Rectal smooth muscle tissue (tissue), 1 donor: Measurements from ENCODE around the gene KCNG2.
"Not testable (repeated sequence)": the region's sequence is repeated elsewhere in the genome, so short reads cannot be mapped to it uniquely, and the experiment has no call there.

Experiments
- H3K27ac ChIP-seq: one replicate; pipeline ENCODE4 v1.7.0; 2013; ENCODE audit warnings: low read depth, low read length, inconsistent platforms
- H3K27me3 ChIP-seq: one replicate; pipeline ENCODE4 v1.7.0; 2013; ENCODE audit warnings: low read length; ENCODE audit not compliant: control insufficient read depth, insufficient read depth
- H3K36me3 ChIP-seq: one replicate; pipeline ENCODE4 v1.7.0; 2013; ENCODE audit warnings: low read length; ENCODE audit not compliant: control insufficient read depth, insufficient read depth
- H3K4me1 ChIP-seq: one replicate; pipeline ENCODE4 v1.7.0; 2013; ENCODE audit warnings: low read length; ENCODE audit not compliant: control insufficient read depth, insufficient read depth
- H3K4me3 ChIP-seq: one replicate; pipeline ENCODE4 v1.7.0; 2013; ENCODE audit warnings: low read length
- H3K9ac ChIP-seq: one replicate; pipeline ENCODE4 v1.7.0; 2013; ENCODE audit warnings: low read length

The KCNG2 gene

DNA sequence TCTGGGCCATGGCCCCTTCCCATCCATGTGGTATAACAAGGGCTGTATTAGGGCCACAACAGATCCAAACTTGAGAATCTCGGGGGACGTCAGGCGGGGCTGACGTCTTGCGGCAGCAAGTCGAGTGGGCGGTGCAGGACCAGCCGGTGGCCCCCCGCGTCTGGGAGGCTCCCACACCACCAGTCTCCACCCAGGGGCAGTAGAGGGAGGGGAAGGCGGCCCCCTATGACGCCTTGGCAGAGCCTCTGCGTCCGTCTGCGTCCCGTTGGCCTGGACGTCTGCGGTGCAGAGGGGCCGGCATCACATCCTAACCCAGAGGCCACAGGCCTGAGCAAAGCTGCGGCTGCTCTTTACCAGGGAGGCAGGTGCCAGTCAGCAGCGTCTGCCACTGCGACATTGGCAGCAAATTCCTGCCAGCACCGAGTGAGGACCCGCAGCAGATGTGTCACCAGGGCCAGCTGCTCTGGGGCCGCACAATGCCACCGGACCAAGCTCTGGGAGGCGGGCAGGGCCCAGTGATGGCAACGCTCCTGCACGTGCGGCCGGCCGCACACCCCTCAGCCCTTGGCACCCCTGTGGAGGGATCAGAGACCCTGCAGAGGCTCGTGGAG lies 73.8 kb downstream of the KCNG2 start:
- Histone ChIP-seq H3K27me3 (no peaks in the 10 kb centered on the region), H3K4me3 (no peak overlapping the region), H3K36me3 (no peaks in the 10 kb centered on the region), H3K27ac (no peak overlapping the region), H3K4me1 (no peaks in the 10 kb centered on the region), H3K9ac (no peak overlapping the region)

DNA sequence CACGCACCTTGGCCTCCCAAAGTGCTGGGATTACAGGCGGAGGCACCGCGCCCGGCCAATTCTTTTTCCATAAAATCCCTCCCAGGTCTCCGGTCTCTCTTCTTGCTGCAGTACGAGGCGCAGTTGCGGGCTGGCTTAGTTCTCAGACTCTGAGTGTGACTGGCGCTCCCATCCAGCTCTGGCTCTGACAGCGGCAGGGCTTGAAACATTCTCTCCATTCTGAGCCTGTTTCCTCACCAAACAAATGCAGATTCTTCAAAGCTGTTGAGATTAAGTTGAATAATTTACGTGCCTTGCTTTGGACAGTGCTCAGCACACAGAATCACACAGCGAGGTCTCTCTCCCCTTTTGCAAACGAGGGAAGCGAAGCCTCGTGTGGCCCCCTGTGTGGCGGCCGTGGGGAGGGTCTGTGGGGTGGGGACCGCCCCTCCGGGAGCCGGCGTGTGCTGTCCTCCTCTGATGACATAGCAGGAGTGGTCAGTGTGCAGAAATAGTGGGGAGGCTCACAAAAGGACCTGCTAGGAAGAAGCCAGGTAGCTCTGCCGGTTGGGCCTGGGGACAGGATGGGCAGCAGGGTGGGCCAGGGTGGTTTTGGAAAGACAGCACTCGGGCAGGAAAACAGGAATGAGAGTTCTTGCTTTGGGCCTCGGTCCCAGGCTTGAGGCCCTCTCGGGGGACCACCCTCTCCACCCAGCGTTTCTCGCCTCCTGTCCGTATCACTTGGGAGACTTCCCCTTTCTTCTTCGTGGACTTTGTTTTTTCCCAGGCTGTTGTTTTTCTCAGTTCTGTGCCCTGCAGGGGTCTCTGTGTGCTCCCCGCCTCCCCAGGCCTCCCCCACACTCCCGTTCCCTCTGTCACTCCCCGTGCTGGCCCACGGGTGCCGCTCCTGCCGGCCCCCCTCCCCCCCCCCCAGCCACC lies 75.0 kb downstream of the KCNG2 start:
- Histone ChIP-seq H3K36me3 (no peaks in the 10 kb centered on the region), H3K27ac (no peak overlapping the region), H3K4me3 (no peak overlapping the region), H3K27me3 (no peaks in the 10 kb centered on the region), H3K4me1 (no peaks in the 10 kb centered on the region), H3K9ac (no peak overlapping the region)

DNA sequence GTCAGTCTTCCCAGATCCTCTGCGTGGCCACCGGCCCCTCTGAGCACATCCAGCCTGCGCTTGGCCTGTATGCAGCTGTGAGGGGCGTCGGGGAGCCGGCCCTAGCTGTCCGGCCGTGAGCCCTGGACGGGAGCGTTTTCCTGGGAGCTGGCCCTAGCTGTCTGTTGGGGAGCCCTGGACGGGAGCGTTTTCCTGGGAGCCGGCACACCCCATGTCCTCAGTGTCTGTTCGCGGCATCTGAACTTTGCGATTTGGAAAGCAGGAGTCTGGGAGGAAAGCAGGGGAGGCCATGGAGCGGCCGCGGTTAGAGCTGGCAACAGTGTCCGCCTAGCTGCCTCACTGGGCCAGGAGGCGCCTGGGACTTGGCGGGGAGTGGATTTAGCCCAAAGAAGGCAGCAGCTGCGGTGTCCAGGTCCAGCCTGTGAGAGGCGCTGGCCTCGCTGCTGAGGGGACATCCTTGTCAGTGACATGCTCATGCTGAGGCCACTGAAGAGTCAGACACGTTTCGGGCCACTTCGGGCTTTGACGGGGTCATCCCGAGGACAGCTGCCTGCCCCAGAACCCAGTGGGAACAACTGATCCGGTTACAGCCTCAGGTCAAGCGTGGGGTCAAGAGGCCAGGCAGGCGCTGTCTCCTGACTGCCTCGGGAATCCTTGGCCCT lies 75.8 kb downstream of the KCNG2 start:
- Histone ChIP-seq H3K27me3 (no peaks in the 10 kb centered on the region), H3K27ac (no peak overlapping the region), H3K4me3 (no peak overlapping the region), H3K9ac (no peak overlapping the region), H3K4me1 (no peaks in the 10 kb centered on the region), H3K36me3 (no peaks in the 10 kb centered on the region)

DNA sequence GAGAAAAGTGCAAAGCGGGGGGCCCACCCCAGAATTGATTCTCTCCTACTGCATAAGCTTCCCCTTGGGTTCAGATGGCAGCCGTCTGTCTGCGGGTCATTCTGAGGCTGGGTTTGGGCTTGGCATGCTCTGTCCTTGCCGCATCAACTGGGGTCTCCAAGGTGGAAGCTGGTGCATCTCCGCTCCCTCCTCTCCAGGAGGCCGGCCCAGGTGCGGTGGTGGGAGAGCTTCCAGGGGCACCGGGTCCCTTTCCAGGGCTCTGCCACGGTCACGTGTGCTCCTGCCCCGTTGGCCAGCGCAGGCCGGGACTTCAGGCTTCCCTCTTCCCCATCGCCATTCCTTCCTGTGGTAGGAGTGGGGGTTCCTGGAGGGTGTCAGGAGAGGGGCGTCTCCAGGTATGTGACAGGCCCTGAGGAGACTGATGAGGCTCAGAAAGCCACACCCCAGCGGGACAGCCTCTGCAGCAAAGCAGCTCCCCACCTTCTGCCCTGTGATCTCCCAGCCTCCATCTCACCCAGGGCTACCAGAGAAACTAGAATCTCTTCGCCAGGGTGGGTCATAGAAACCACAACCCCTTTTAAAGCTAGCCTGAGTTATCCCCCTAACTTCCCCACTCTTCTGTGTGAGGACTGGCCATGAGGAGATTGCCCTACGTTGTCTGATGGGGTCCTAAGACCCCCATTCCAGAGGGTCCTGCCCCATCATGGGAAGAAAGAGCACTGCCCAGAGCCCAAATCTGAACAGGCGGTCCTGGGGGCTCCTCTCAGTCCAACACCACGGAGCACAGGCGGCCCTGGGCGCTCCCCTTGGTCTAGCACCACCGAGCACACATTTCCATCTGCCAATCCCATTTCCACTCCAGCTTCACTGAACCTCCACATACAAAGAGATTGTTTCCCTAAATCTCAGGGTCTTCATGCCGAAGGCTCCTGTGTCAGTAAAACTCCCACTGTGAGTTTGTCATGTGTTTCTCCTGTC lies 77.1 kb downstream of the KCNG2 start:
- no peak overlapping the region for H3K4me3 ChIP-seq
- H3K27me3 ChIP-seq = no peaks in the 10 kb centered on the region
- no peaks in the 10 kb centered on the region for H3K36me3 ChIP-seq
- H3K4me1 ChIP-seq = no peaks in the 10 kb centered on the region
- no peak overlapping the region for H3K9ac ChIP-seq
- H3K27ac ChIP-seq = no peak overlapping the region

DNA sequence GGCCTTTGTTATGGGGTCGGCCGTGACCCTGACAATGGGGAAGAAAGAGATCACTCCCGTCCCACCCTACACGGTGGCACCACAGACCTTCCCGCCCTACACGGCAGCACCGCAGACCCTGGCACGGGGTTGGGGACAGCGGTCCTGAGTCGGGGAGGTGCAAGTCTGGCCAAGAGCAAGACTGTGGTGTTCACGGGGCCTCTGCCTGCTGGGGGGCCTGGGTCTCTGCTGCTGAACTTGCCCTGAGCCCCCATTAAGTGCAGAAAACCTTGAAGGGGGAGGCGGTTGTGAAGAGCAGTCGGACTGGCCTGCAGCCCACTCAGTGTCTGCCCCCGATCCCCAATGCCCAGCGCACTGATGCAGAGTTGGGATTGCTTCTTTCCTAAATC lies 77.8 kb downstream of the KCNG2 start:
- Histone ChIP-seq H3K9ac (no peak overlapping the region), H3K4me1 (no peaks in the 10 kb centered on the region), H3K27me3 (no peaks in the 10 kb centered on the region), H3K36me3 (no peaks in the 10 kb centered on the region), H3K4me3 (no peak overlapping the region), H3K27ac (no peak overlapping the region)

DNA sequence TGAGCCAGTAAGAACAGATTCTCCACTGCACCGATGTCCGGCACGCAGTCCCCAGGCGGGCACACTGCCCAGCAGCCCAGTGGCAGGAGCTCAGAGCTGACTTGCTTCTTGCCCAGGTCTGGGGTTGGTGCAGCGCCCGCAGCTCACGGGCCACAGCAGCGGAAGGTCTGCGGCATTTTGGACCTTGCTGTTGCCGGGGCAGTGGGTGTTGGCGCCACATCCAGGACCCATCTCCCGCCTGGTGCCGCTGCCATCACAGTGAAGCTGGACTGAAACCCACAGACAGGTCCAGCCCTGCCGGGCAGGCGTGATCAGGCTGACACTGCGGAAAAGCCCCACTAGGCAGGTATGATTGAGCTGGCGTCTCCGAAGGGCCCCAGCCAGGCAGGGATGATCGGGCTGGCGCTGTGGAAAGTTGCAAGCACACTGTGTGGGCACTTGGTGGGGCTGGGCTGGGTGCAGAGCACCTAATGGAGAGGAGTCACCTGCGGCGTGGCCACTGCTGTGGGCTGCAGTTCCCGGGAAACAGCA lies 78.3 kb downstream of the KCNG2 start:
- Histone ChIP-seq H3K9ac (no peak overlapping the region), H3K36me3 (no peaks in the 10 kb centered on the region), H3K27ac (no peak overlapping the region), H3K4me3 (no peak overlapping the region), H3K27me3 (no peaks in the 10 kb centered on the region), H3K4me1 (no peaks in the 10 kb centered on the region)

DNA sequence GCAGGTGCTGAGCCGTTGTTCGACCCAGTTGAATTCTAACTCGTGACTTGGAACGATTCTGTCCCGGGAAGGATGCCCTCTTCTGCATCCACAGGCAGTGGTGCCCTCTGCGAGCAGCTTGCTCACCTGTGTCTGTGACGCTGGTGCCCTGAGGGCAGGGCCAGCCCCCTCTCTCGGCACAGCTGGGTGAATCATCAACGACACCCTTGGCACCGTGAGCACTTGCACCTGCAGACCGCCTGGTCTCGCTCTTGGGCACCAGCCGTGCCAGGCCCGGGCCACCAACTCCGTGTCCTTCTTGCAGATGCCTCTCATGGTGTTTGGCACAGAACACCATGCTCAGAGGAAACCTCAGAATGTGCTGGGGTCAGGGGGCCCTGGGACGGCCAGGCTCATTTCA lies 78.8 kb downstream of the KCNG2 start:
- Histone ChIP-seq H3K27ac (no peak overlapping the region), H3K27me3 (no peaks in the 10 kb centered on the region), H3K4me3 (no peak overlapping the region), H3K4me1 (no peaks in the 10 kb centered on the region), H3K36me3 (no peaks in the 10 kb centered on the region), H3K9ac (no peak overlapping the region)

DNA sequence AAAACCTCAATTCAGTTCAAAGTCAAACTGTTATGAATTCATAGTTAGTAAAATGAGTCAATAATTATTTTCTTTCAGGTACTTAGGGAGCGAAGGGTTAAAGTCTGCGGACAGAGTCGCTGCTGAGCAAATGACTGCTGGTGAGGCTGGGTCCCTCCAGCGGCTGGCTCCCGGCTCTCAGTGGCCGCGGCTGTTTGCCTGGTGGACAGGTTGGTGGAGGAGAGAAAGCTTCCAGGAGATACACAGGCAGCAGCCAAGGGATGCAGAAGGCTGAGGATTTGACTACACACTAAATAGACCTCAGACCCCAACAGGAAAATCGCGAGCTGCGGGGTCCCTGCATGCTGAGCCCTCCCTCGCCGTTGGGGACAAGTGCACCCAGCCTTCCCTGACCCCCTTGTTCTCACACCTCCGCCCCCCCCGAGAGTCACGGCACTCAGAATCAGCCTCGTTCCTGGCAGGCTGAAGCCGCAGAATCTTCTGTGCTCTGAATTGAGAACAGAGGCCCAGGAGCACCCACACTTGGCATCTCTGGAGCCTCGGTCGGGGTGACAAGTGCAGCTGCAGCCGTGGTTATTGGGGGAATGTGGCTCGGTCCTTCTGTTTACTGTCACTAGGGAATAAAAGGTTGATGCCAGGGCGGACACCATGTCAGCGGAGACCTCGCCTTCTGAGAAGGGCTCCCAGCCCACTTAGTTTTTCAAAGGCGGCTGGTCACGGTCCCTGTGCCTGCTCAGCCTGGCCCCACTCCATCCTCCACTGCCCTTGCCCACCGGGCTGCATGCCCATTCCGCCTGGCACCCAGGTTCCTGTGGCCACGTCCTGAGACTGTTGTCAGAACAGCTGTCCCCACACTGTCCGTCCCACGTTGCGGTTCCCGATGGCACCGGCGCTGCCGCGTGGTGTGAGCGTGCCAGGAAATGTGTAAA lies 79.7 kb downstream of the KCNG2 start:
- Histone ChIP-seq H3K4me3 (no peak overlapping the region), H3K4me1 (no peaks in the 10 kb centered on the region), H3K27me3 (no peaks in the 10 kb centered on the region), H3K9ac (no peak overlapping the region), H3K36me3 (no peaks in the 10 kb centered on the region), H3K27ac (no peak overlapping the region)

DNA sequence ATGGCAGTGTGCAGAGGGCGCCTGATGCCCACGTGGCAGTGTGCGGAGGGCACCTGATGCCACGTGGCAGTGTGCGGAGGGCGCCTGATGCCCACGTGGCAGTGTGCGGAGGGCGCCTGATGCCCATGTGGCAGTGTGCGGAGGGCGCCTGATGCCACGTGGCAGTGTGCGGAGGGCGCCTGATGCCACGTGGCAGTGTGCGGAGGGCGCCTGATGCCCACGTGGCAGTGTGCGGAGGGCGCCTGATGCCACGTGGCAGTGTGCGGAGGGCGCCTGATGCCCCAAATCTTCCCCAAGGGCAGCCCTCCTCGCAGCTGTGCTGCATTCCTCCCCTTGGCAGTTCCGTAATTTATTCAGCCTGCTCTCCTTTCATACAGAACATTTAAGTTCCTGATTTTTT lies 80.5 kb downstream of the KCNG2 start:
- not testable (repeated sequence) for H3K27ac ChIP-seq, H3K4me3 ChIP-seq, H3K27me3 ChIP-seq, H3K9ac ChIP-seq, H3K36me3 ChIP-seq, H3K4me1 ChIP-seq

DNA sequence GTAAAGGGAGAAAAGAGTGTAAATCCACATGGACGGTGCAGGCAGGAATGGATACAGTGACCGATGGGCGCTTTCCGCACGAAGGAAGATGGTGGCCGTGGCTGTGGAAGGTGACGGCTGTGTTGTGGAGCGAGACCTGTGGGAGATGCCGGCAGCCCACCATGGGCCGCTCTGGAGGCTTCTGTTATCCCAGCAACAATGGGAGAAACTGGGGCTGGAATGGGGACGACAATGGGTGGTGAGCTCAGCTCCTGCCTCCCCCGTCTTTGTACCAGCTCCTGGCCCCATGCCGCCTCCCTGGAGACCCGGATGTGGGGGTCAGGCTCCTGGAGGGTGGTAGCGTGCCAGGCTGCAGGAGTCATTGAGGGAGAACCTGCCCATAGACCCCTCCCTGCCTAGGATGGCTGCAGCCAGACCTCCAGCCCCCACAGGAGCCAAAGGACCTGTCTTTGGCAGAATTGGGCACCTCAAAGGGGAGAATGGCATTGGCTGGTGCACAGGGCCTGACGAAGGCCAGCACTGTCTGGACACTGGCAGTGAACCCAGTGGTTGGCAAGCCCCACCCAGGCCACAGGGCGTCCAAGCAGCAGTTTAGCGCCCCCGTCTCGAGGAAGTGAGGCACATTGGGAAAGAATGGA lies 81.1 kb downstream of the KCNG2 start:
- no peak overlapping the region for H3K9ac ChIP-seq
- H3K27me3 ChIP-seq = no peaks in the 10 kb centered on the region
- no peak overlapping the region for H3K4me3 ChIP-seq
- no peaks in the 10 kb centered on the region for H3K36me3 ChIP-seq
- H3K4me1 ChIP-seq = no peaks in the 10 kb centered on the region
- no peak overlapping the region for H3K27ac ChIP-seq

DNA sequence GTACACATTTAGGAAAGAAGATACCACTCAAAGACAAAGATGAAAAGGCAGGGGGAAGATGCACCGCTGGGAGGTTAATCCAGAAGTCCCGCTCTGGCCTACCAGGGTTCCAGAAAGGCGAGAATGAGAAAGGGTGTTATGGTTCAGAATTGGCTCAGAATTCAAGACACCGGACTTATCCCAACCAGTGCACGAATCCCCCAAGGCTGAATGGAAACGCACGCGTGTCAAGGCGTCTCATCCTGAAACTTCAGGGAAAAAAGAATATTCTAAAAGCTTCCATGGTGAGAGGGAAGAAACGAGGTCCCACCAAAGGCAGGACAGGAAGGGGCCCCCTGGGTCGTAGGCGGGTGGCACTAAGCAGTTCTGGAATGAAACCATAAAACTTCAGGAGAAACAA lies 81.8 kb downstream of the KCNG2 start:
- Histone ChIP-seq H3K36me3 (no peaks in the 10 kb centered on the region), H3K4me1 (no peaks in the 10 kb centered on the region), H3K27me3 (no peaks in the 10 kb centered on the region), H3K27ac (no peak overlapping the region), H3K4me3 (no peak overlapping the region), H3K9ac (no peak overlapping the region)
